SW480 (cell line): ENCODE results near the gene DNPH1.

Experiments used
- DNase-seq: peaks from one replicate; pipeline ENCODE4 v3.0.0-alpha.2; 2016; ENCODE audit warnings: low spot score

DNPH1 gene

DNA sequence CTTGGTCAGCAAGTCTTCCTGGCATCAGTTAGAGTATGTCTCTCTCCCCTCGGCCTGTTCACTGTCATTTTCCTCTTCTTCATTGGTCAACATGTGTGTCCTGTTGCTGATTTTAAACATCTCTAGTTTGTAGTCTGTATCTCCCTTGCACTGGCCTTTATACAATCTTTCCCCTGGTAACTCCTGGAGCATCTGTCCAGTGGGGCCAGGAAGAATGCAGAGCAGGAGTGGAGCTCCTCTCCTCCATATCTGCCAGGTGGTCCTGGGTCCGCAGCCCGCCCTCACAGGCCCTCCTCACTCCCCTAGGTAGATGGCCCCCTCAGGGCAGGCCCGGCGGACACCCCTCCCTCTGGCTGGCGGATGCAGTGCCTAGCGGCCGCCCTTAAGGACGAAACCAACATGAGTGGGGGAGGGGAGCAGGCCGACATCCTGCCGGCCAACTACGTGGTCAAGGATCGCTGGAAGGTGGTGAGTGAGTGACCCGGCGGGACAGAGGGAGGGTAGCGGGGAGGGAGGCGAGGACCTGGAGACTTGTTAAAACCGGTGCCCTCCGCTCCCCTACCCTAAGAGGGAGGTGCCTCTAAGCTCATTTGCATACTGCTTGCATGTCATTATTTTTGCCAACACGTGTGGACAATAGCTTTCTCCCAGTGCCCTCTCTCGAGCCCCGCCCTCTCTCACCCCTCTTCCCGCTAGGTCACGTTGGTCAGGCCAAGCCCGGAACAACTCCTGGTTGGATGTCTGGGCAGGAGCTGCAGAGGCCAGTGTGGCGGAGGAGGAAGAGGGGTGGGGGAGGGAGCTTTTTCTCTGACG is 17.2 kb upstream of the DNPH1 start:
- peak; percentile 39 for DNase-seq

DNA sequence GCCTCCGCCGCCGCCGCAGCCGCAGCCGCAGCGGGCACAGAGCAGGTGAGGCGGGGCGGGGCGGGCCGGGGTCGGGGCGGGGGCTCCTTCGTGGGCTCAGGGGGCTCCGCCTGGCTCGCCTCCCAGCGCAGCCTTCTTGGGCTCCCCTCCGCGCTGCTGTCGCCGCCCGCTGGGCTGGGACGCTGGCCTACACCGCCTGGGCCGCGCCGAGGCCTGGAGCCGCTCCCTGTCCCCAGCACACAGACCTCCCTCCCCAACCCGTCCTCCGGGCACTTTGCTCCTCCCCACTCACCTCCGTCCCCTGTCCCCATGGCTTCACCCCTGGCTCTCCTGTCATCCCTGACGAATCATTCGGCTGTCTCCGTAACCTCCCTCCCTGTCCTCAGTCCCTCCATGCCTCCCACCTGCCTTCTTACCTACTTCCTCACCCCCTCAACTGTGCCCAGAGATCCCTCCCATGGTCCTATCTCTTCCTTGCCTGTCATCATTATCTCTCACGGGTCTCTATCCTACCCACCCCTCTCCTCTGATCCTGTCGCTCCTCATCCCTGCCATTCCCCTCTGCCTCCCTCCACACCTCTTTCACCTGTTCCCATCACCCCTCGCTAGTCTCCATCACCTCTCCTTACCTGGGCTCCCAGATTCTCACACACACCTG is 14.5 kb upstream of the DNPH1 start:
- DNase-seq, result no peak

- DNase-seq, result no peak
Observed at GRCh38 chr6:43242908-43243663, 13.8 kb upstream of the DNPH1 start, which contains the start of gene TTBK1. TTBK1 (plus strand) TSS chr6:43243481; CDS start chr6:43246661, 3,180 bp downstream.

DNA sequence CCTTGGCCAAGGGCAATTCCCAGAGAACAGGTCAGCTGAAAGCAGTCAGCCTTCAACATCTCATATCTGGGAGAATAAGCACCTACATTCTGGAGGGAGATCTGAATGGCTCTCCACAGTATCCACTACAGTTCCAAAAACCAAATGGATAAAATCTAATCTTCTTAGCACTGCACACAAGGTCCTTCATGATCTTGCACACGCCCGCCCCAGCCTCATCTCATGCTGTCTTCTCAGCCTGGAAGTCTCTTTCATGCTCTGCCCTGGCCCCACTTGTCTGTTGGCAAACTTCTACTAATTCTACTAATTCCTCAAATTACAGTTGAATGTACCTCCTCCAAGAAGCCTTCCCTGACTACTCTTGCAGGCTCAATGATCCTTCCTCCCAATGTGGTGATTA is 12.2 kb upstream of the DNPH1 start:
- DNase-seq, result no peak

- no peak for DNase-seq
Observed at GRCh38 chr6:43240950-43241349, 11.7 kb upstream of the DNPH1 start.

- no peak for DNase-seq
Observed at GRCh38 chr6:43239054-43239453, 9.8 kb upstream of the DNPH1 start.

DNA sequence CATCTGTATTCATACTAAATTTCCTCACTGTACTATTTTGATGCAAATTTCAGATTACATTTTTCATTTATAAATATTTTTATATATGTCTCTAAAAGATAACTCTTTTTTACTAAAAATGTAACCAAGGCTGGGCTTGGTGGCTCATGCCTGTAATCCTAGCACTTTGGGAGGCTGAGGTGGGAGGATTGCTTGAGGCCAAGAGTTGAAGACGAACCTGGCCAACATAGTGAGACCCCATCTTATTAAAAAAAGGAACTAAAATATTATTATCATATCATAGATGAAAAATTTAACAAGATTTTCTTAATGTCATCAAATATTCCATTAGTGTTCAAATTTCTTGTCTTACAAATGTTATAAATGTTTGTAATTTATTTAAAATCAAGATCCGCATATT is 6.6 kb upstream of the DNPH1 start:
- no peak for DNase-seq

DNA sequence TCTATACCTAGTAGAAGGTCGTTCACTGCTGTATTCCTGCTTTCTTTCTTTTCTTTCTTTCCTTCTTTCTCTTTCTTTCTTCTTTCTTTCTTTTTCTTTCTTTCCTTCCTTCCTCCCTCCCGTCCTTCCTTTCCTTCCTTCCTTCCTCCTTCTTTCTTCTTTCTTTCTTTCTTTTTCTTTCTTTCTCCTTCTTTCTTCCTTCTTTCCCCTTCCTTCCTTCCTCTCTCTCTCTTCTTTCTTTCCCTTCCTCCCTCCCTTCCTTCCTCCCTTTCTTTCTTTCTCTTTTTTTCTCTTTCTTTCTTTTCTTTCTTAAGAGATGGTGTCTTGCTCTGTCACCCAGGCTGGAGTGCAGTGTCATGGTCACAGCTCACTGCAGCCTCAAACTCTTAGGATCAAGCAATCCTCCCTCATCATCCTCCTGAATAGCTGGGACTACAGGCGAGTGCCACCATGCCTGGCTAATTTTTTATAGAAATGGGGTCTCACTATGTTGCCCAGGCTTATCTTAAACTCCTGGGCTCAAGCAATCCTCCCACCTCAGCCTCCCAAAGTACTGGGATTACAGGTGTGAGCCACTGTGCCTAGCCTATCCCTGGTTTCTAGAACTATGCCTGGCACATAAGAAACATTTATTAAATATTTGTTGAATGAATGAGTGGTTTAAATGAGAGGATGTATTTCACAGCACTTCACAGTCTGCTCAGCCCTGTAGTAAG is 2.6 kb upstream of the DNPH1 start:
- DNase-seq, result no peak

GRCh38 chr6:43231053-43231452 is 1.8 kb upstream of the DNPH1 start:
- DNase-seq, result no peak

DNA sequence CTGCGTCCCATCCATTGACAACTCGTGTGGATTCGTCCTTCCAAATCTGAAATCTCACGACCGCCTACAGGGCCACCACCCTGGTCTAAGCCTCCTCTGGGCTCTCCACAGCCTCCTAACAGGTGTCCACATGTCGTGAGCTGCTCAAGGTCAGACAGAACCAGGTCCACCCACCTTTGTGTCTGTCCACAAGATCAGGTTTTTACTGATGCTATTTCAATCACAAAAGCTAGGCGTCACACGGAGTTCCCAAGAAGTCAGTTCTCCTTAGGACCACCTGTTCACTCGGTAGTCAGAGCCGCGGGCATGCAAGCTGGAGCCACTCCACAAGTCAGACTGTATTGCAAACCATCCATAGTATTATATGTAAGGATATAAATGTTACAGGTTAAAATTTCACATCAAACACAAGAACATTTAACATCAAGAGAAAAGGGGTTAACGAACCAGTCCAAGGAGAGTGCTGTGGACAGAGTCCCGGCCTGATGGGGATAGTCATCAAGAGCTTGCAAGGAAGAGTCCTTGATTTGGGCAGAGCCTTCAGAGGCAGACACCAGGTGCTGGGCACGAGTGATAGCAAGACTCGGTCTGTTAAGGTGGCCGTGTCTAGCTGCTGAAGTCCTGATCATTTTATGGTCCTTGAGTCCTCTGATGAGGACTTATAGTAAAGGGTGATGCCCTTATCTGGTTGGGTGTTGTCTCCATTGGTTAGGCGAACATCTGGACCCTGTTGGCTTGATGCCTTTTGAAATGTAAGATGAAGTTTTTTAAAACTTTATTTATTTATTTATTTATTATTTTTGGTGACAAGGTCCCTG is 731 bp upstream of the DNPH1 start:
- DNase-seq, result no peak

- no peak for DNase-seq
Observed at GRCh38 chr6:43226192-43226851, 3.0 kb downstream of the DNPH1 start.

DNA sequence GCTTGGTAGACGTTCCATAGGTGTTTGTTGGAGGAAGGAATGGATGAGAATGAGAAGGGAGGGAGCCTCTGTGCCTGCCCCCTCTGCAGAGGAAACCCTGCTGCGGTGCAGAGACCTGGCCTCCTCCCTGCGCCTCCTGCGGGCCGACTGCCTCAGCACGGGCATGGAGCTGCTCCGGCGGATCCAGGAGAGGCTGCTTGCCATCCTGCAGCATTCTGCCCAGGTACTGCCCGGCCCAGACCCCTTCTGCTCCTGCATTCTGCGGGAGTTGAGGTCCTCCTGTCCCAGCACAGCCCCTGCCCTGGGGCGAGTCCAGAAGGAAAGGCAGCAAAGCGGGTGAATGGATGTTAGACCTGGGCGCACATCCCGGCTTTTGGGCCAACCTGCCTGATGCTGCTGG is 6.1 kb downstream of the DNPH1 start:
- DNase-seq, result no peak

GRCh38 chr6:43222418-43223059 is 6.7 kb downstream of the DNPH1 start:
- DNase-seq, result no peak

DNA sequence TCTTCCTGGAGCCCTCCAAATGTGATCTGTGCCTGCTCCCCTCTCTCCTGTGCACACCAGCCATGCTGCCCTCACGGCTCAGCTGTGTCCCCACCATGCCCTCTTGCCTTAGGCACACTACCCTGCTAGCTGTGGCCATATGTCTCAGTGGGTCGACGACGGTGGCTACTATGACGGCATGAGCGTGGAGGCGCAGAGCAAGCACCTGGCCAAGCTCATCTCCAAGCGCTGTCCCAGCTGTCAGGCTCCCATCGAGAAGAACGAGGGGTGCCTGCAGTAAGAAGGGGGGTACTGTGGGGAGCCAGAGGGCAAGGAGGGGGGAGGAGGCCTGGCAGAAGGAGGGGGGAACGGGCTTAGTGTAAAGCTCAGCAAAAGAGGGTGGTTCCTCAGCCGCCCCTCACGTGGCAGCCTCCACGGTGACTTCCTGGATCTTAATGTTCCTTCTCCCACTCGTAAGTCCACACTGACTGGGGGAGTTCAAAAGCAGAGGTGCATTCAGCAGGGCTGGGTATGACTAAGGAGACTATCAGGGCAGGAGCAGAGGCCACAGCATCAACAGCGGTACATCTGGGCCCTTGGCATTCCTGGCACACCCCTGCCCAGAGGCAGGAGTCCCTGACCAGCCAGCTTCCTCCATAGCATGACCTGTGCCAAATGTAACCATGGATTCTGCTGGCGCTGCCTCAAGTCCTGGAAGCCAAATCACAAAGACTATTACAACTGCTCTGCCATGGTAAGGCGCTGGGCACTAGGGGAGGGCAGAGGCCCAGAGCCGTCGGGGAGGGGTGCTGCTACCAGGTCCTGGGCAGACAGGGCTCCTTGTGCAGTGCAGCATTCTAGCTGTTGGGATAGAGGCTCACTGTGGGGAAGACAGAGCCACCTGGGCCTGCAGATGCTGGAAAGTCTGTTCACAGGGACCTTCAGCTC is 8.0 kb downstream of the DNPH1 start:
- no peak for DNase-seq

GRCh38 chr6:43220439-43220951 is 8.8 kb downstream of the DNPH1 start:
- no peak for DNase-seq

DNA sequence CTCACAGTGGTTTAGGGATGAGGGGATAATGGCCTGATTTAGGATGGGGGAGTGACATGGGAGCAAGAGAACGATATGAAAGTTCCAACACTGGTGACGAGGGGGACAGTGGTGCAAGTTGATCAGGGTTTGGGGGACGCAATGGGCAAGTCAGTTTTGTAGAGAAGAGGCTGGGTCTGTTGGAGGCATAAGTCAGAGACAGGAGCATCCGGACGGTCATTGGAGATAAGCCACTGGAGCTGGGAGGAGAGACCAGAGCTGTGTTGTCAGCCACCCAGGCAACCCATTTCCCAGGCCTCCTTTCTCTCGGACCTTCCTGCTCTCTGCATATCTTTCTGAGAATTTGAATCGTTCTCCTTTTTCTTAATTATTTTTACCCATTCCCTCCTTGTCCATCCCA is 9.5 kb downstream of the DNPH1 start:
- DNase-seq, result no peak

DNA sequence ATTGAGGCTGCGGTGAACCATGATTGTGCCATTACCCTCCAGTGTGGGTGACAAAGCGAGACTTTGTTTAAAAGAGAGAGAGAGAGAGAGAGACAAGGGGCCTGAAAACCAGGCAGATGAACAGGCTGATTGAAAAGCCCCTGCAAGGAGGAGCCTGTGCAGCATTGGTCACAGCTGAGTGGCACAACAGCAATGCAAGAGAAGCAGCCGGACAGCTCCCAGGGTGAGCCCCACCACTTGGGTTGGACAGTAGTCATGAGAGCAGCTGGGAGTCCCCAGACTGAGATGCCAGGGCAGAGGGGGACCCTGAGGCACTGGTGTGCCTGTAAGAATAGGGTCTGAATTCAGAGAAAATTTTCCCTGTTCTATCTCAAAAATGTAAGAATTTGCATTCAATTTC is 10.2 kb downstream of the DNPH1 start:
- no peak for DNase-seq

- no peak for DNase-seq
Observed at GRCh38 chr6:43217351-43217750, 11.9 kb downstream of the DNPH1 start.

DNA sequence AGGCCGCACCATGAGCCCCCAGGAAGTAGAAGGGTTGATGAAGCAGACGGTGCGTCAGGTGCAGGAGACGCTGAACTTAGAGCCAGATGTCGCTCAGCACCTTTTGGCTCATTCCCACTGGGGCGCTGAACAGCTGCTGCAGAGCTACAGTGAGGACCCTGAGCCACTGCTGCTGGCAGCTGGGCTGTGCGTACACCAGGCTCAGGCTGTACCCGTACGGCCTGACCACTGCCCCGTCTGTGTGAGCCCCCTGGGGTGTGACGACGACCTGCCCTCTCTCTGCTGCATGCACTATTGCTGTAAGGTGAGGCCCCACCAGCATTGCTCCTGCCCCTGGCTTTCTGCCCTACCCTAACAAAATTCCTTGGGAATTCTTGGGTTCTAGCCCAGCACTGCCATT is 13.1 kb downstream of the DNPH1 start:
- no peak for DNase-seq
